Liver (tissue), 3 donors: ENCODE data around the gene CSF2RB.

ENCODE experiments used
- ATF3 ChIP-seq: IDR thresholded peaks from 2 replicates; pipeline ENCODE4 v1.6.1; 2016; ENCODE audit warnings: antibody characterized with exemption
- CTCF ChIP-seq: fragments of 150-350 bp; IDR thresholded peaks from 2 replicates; pipeline ENCODE4 v1.5.1; 2017; ENCODE audit warnings: improper control_type of control experiment, low read depth, low read length; ENCODE audit not compliant: missing input control
- EGR1 ChIP-seq, 2 donors: IDR thresholded peaks; 2 replicates each; pipeline ENCODE4 v1.6.1; 2016 to 2018; ENCODE audit warnings: antibody characterized with exemption in 2 of 2, low read depth in 2 of 2
- MAX ChIP-seq: IDR thresholded peaks from 2 replicates; pipeline ENCODE4 v1.6.1; 2016; ENCODE audit warnings: antibody characterized with exemption
- NR2F2 ChIP-seq: IDR thresholded peaks from 2 replicates; pipeline ENCODE4 v1.6.1; 2016; ENCODE audit warnings: antibody characterized with exemption
- TAF1 ChIP-seq: conservative IDR thresholded peaks from 2 replicates; pipeline ENCODE4 v1.6.1; 2016; ENCODE audit warnings: antibody characterized with exemption, mild to moderate bottlenecking
- donor health status: healthy.
- donor health status: healthy.

GRCh38 chr22:36935313-36935610 lies 21.8 kb downstream of the CSF2RB start:
- TF ChIP-seq CTCF (no peak), MAX (no peak), ATF3 (no peak), TAF1 (no peak), NR2F2 (no peak), EGR1 (IDR thresholded peaks at IDR 0.05; ENCODE audit: low read depth in 2 of 2) (no peak)
